HCT116 (cell line): ENCODE results near the gene ELF1. TPM values are rescaled to one million over a fixed set of nuclear protein-coding genes. Genes with fewer than 3 reads are reported as not detected.
"Not testable (repeated sequence)": the region's sequence is repeated elsewhere in the genome, so short reads cannot be mapped to it uniquely, and the experiment has no call there.

Source experiments
- ATAC-seq: fragments of 200-7000 bp; cut with Tn5 transposase; 2 replicates; pipeline ENCODE4 v1.9.1; 2020; ENCODE audit warnings: mild to moderate bottlenecking, moderate library complexity
- BruUV-seq: library from RNA; stranded (reverse); fragments of 400-500 nt; replicated peaks from 2 replicates; lab custom pipeline; 2021; lab: Mats Ljungman, UMichigan
- CTCF ChIA-PET: fragments of 300-600 bp; sonication (Branson Sonifier 250); formaldehyde crosslinking; loops from one replicate; lab custom pipeline; 2021; ENCODE audit warnings: antibody characterized with exemption; lab: Charles Lee
- POLR2A ChIA-PET: fragments of 300-600, 350-600 bp; sonication (Branson Sonifier 250); formaldehyde crosslinking; loops from one replicate; lab custom pipeline; 2021; ENCODE audit warnings: antibody characterized with exemption; lab: Charles Lee
- RAD21 ChIA-PET, 2 experiments: fragments of 300-600 bp; sonication (Branson Sonifier 250); formaldehyde crosslinking; loops; one replicate each; lab custom pipeline; 2023; ENCODE audit warnings: low total read pairs in 2 of 2; ENCODE audit not compliant: uncharacterized antibody in 2 of 2, unreplicated experiment in 2 of 2, low non-redundant PET in 1 of 2; lab: Charles Lee
- DNase-seq: peaks from one replicate; pipeline ENCODE4 v3.0.0-alpha.2; 2010; ENCODE audit warnings: low read depth, low spot score
- H2AFZ ChIP-seq: fragments of 200-600 bp; shearing (Covaris generic), sonication (generic); 2 replicates; pipeline ENCODE4 v1.6.1; 2017; ENCODE audit warnings: low read depth, mixed run types, mixed read lengths, antibody characterized with exemption, low read length; ENCODE audit not compliant: poor library complexity, severe bottlenecking
- H3K27ac ChIP-seq: 2 replicates; pipeline ENCODE4 v1.5.1; 2012; ENCODE audit warnings: low read depth, low read length
- H3K27me3 ChIP-seq: fragments of 200-600 bp; sonication (generic); 2 replicates; pipeline ENCODE4 v1.6.1; 2016; ENCODE audit warnings: mixed run types, low read length, mixed read lengths; ENCODE audit not compliant: insufficient read depth
- H3K36me3 ChIP-seq, 2 experiments: fragments of 200-500 bp in 1 of 2; fragments of 200-600 bp in 1 of 2; sonication (Bioruptor generic) in 1 of 2; sonication (generic) in 1 of 2; 2 replicates each; pipeline versions ENCODE4 v1.5.1 to v1.6.1; 2014 to 2016; ENCODE audit warnings: low read length in 2 of 2, inconsistent platforms in 1 of 2, mixed read lengths in 1 of 2, mixed run types in 1 of 2; ENCODE audit not compliant: insufficient read depth in 2 of 2, control insufficient read depth in 1 of 2
- H3K4me1 ChIP-seq, 2 experiments: fragments of 200-600 bp in 1 of 2; sonication (generic) in 1 of 2; 2 replicates each; pipeline versions ENCODE4 v1.5.1 to v1.6.1; 2012 to 2017; ENCODE audit warnings: low read length in 2 of 2, inconsistent platforms in 1 of 2, mild to moderate bottlenecking in 1 of 2, mixed read lengths in 1 of 2, mixed run types in 1 of 2, moderate library complexity in 1 of 2; ENCODE audit not compliant: insufficient read depth in 2 of 2, control insufficient read depth in 1 of 2
- H3K4me2 ChIP-seq: fragments of 200-600 bp; sonication (generic); 2 replicates; pipeline ENCODE4 v1.6.1; 2017; ENCODE audit warnings: mixed run types, low read length, mixed read lengths
- H3K4me3 ChIP-seq, 2 experiments: fragments of 200-600 bp in 1 of 2; sonication (generic) in 1 of 2; replicated peaks in 1 of 2; 2 replicates each; pipeline ENCODE4 v1.5.1; 2011 to 2016; ENCODE audit warnings: low read length in 2 of 2, control low read depth in 1 of 2, low read depth in 1 of 2, mild to moderate bottlenecking in 1 of 2, mixed read lengths in 1 of 2, mixed run types in 1 of 2
- H3K79me2 ChIP-seq: fragments of 200-600 bp; sonication (generic); 2 replicates; pipeline ENCODE4 v1.6.1; 2017; ENCODE audit warnings: mild to moderate bottlenecking, mixed run types, low read length, moderate library complexity, mixed read lengths; ENCODE audit not compliant: insufficient read depth
- H3K9ac ChIP-seq: fragments of 200-600 bp; sonication (generic); 2 replicates; pipeline ENCODE4 v1.6.1; 2016; ENCODE audit warnings: low read length, mixed read lengths
- H3K9me2 ChIP-seq: fragments of 200-600 bp; sonication (generic), shearing (Covaris generic); 2 replicates; pipeline ENCODE4 v1.6.1; 2017; ENCODE audit warnings: mixed run types, mild to moderate bottlenecking, moderate library complexity; ENCODE audit not compliant: insufficient read depth
- H3K9me3 ChIP-seq, 2 experiments: fragments of 200-500 bp in 1 of 2; fragments of 200-600 bp in 1 of 2; sonication (Bioruptor generic) in 1 of 2; sonication (generic) in 1 of 2; 2 replicates each; pipeline ENCODE4 v1.6.1; 2014 to 2017; ENCODE audit warnings: low read length in 2 of 2, mixed read lengths in 2 of 2, inconsistent platforms in 1 of 2, low read depth in 1 of 2, mild to moderate bottlenecking in 1 of 2, mixed run types in 1 of 2, moderate library complexity in 1 of 2; ENCODE audit not compliant: control insufficient read depth in 1 of 2, insufficient read depth in 1 of 2
- H4K20me1 ChIP-seq: fragments of 200-600 bp; sonication (generic), shearing (Covaris generic); 2 replicates; pipeline ENCODE4 v1.6.1; 2017; ENCODE audit warnings: mixed run types, mild to moderate bottlenecking, moderate library complexity; ENCODE audit not compliant: insufficient read depth
- CBX3 ChIP-seq: IDR thresholded peaks from 2 replicates; pipeline ENCODE4 v1.6.1; 2012; ENCODE audit warnings: low read depth
- MAX ChIP-seq: IDR thresholded peaks from 2 replicates; pipeline ENCODE4 v1.6.1; 2012
- POLR2A ChIP-seq: IDR thresholded peaks from 2 replicates; pipeline ENCODE4 v1.7.0; 2011; ENCODE audit warnings: borderline replicate concordance; ENCODE audit not compliant: insufficient read depth, insufficient read length; ENCODE audit errors: extremely low read depth
- SRF ChIP-seq: IDR thresholded peaks from 2 replicates; pipeline ENCODE4 v1.6.1; 2012; ENCODE audit warnings: low read depth
- intact Hi-C: fragments of 100-400 bp; cut with micrococcal nuclease; formaldehyde crosslinking; loops from 2 replicates; pipeline ENCODE4 v1.10.0; 2022
- total RNA-seq: library from RNA; stranded (reverse); gene quantifications from one replicate; pipeline ENCODE4 v1.2.1, GENCODE V29; 2021; ENCODE audit not compliant: unreplicated experiment

ELF1 gene
- total RNA-seq, 1 experiment from 2014 or later, result 30.0 TPM

GRCh38 chr13:41039746-41040145 is 20.6 kb upstream of the ELF1 start:
- H3K79me2 ChIP-seq, result peaks cover 6% of the 10 kb centered on the region; the same call in 1 of the 2 replicates
- ATAC-seq (no peak), DNase-seq (no peak)
- intact Hi-C loops, result no loop called here
- no peaks in the 10 kb centered on the region for H3K27me3 ChIP-seq
- no peak overlapping the region for H3K4me3 ChIP-seq
- RAD21 ChIA-PET, result no interaction called here
- no peaks in the 10 kb centered on the region for H3K9me3 ChIP-seq
- POLR2A ChIA-PET, result no interaction called here
- CTCF ChIA-PET, result interaction anchor here (0.9 kb wide), 1 partner anchor 16 kb away, joined by 3 read pairs; no protein-coding TSS in a partner anchor
- TF ChIP-seq POLR2A, result no peak
- TF ChIP-seq SRF, result no peak
- no peak for TF ChIP-seq MAX
- no peak for TF ChIP-seq CBX3
- H3K9ac ChIP-seq, result no peak overlapping the region
- 0 out of 4 replicates have a peak, but pooled peaks cover 0 to 4% of the 10 kb centered on the region in 2 experiments for H3K4me1 ChIP-seq
- no TSS peak for BruUV-seq
- no peaks in the 10 kb centered on the region for H3K9me2 ChIP-seq
- no peaks in the 10 kb centered on the region for H3K36me3 ChIP-seq
- H3K27ac ChIP-seq, result no peak overlapping the region
- no peak overlapping the region for H3K4me2 ChIP-seq
- no peaks in the 10 kb centered on the region for H4K20me1 ChIP-seq
- H2AFZ ChIP-seq, result no peak overlapping the region

GRCh38 chr13:41036557-41036956 is 17.4 kb upstream of the ELF1 start:
- H3K9ac ChIP-seq, DNase-seq, H3K9me2 ChIP-seq, H3K79me2 ChIP-seq, RAD21 ChIA-PET, H3K4me1 ChIP-seq, H3K4me3 ChIP-seq, CTCF ChIA-PET, intact Hi-C loops, POLR2A ChIA-PET, H4K20me1 ChIP-seq, H3K9me3 ChIP-seq, H2AFZ ChIP-seq, ATAC-seq, H3K27ac ChIP-seq, BruUV-seq, H3K27me3 ChIP-seq, H3K36me3 ChIP-seq, H3K4me2 ChIP-seq: not testable (repeated sequence)
